ENCODE measurements around the gene LIN54.

- TF ChIP-seq ZNF274 (IDR thresholded peaks at IDR 0.05; ENCODE audit: low read depth, low read length) (no peak), YY1 (IDR thresholded peaks at IDR 0.05; ENCODE audit: insufficient read depth, insufficient read length) (no peak), SUZ12 (IDR thresholded peaks at IDR 0.05; ENCODE audit: extremely low read depth, insufficient read depth, insufficient read length) (no peak)
Measured at GRCh38 chr4:83002329-83002728, 8.3 kb downstream of the LIN54 start.
